IPS-NIHi11 (cell line): Measurements from ENCODE around the gene PATE4.
"Not testable (repeated sequence)": the region's sequence is repeated elsewhere in the genome, so short reads cannot be mapped to it uniquely, and the experiment has no call there.

Experiments used
- DNase-seq: peaks from one replicate; pipeline ENCODE4 v3.0.0; 2012; ENCODE audit warnings: mixed read lengths, low spot score

Gene PATE4

DNA sequence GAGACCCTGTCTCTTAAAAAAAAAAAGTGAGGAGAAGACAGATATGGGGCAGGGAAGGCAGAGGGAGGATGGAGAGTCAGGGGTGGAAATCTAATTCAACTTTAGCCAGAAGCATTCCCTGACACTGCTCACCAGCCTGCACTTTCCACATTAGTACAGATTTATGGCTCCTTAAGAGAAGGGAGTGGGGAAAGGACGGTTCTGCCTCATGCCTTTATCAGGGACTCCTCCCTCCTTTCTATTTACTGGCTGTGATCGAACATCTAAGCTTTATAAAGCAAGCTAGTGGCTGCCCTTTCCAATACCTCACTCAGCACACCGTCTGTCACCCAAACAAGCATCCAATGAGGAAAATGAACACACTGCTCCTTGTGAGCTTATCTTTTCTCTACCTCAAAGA is at the start of gene PATE4:
Gene PATE4, plus strand, starts transcription at position 301 of the 400 bp plus-strand sequence. Its CDS starts 44 bp downstream, at position 345.
- no peak for DNase-seq

- DNase-seq, result no peak
Observed at GRCh38 chr11:125784678-125785077, 48.4 kb upstream of the PATE4 start.

GRCh38 chr11:125787827-125788226 is 45.3 kb upstream of the PATE4 start, which contains the start of gene PATE3:
PATE3 (plus strand) TSS chr11:125788127; CDS start chr11:125788152, 25 bp downstream.
- DNase-seq, result no peak

GRCh38 chr11:125790825-125791224 is 42.3 kb upstream of the PATE4 start:
- no peak for DNase-seq

DNA sequence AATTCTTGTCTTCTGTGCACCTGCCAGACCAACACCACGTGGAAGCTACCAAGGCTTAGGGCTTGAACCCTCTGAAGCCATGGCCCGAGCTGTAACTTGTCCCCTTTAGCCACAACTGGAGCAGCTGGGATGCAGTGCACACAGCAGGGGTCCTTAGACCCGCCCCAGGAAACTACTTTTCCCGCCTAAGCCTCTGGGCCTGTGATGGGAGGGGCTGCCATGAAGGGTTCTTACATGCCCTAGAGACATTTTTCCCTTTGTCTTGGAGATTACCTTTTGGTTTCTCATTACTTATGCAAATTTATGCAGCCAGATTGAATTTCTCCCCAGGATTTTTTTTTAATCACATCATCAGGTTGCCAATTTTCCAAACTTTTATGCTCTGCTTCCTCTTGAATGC is 35.5 kb upstream of the PATE4 start:
- DNase-seq, result no peak

GRCh38 chr11:125799808-125800207 is 33.3 kb upstream of the PATE4 start:
- no peak for DNase-seq

GRCh38 chr11:125802387-125802786 is 30.7 kb upstream of the PATE4 start:
- no peak for DNase-seq

GRCh38 chr11:125807909-125808308 is 25.2 kb upstream of the PATE4 start:
- DNase-seq, result no peak

DNA sequence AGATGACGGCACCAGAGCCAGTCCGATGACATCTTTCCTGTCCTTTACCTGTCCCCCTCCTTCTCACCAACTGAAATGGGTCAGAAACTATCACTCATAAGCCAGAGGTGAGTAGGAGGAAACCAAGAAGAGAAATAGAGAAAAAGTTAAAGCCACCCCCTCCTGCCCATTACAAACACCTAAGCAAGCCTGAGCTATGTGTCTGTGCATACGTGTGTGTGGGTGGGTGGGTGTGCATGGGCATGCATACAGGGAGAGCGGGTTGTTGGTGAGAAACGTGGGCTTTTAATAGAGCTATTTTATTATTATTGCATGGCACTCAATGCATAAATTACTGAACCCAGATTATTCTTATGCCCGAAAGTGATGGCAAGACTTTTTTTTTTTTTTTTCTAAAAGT is 2.6 kb downstream of the PATE4 start:
- no peak for DNase-seq

DNA sequence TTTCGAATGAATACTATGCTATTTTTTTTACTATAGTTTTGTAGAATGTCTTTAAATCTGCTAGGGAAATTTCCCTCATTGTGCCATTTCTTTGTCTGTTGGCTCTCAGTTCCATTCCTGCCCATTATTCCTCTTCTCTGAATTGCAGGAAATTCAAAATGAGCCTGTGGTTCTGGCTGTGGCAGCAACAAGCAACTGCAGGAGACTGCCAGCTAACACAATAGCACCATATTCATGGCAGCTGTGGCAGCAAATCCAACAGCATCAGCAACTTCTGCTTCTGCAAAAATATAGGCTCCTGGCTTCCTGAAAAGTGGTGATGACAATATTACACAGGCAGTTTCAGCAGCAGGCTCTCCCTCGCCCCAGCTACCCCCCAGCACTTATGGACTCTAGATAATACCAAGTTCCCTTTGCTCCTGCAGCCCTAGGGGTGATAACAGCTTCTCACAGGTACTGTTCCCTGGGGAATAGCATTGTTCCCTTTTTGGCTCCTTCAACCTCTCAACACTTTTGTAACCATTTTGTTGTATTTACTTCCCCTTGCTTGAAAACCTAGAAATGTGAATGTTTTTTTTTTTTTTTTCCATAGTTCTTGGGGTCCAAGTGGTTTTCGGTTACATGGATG is 9.3 kb downstream of the PATE4 start:
- DNase-seq, result no peak

DNA sequence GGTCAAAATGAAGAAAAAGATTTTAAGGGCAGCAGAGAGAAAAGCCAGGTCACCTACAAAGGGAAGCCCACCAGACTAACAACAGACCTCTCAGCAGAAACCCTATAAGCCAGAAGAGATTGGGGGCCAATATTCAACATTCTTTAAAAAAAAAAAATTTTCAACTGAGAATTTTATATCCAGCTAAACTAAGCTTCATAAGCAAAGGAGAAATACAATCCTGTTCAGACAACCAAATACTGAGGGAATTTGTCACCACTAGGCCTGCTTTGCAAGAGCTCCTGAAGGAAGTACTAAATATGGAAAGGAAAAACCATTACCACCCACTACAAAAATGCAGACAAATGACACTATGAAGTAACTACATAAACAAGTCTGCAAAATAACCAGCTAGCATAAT is 13.1 kb downstream of the PATE4 start:
- DNase-seq, result no peak

GRCh38 chr11:125857670-125858069 is 24.6 kb downstream of the PATE4 start:
- DNase-seq, result not testable (repeated sequence)

DNA sequence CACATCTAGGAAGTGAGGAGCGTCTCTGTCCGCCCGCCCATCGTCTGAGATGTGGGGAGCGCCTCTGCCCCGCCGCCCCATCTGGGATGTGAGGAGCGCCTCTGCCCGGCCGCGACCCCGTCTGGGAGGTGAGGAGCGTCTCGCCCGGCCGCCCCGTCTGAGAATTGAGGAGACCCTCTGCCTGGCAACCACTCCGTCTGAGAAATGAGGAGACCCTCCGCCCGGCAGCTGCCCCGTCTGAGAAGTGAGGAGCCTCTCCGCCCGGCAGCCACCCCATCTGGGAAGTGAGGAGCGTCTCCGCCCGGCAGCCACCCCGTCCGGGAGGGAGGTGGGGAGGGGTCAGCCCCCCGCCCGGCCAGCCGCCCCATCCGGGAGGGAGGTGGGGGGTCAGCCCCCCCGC is 29.7 kb downstream of the PATE4 start:
- DNase-seq, result not testable (repeated sequence)

- not testable (repeated sequence) for DNase-seq
Observed at GRCh38 chr11:125865354-125865753, 32.2 kb downstream of the PATE4 start.

DNA sequence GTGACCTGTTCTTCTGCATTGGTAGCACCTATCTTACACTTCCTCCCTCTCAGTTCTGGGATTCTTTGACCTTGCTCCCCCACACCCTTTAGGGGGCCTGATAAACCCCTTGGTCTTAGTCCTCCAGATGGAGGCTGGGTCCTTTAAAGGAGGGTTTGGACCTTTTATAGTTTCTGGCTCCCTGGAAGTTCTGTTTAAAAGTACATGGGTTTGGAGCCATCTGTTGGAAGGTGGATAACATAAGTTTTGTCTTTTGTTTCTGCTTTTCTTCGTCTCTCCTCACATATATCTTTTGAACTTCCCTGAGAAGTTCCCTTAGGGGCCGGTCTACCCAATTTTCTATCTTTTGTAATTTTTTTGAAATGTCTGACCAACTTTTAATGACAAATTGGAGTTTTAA is 36.4 kb downstream of the PATE4 start:
- DNase-seq, result no peak

- DNase-seq, result peak; percentile 67
Observed at GRCh38 chr11:125871391-125872137, 38.4 kb downstream of the PATE4 start.

- no peak for DNase-seq
Observed at GRCh38 chr11:125872138-125872491, 39.0 kb downstream of the PATE4 start.

GRCh38 chr11:125873881-125874555 is 40.9 kb downstream of the PATE4 start:
- DNase-seq, result no peak

- DNase-seq, result peak; percentile 63
Observed at GRCh38 chr11:125874556-125875124, 41.5 kb downstream of the PATE4 start.

DNA sequence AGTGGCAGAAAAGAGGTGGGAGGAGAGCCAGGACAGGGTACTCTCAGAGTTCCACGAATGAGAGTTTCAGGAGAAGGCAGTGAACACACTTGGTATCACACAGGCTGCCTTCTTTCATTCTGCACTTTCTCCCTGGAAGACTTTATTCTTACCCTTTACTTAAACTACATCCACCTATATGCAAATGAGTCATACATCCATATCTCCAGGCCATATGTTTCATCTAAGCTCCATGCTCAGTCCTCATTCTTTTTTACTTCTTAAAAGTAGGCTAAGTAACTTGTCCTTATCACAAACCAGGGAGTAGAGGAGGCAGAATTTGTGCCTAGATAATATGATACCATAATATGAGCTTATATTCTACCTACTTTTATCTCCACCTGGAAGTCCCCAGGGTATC is 48.2 kb downstream of the PATE4 start:
- no peak for DNase-seq

DNA sequence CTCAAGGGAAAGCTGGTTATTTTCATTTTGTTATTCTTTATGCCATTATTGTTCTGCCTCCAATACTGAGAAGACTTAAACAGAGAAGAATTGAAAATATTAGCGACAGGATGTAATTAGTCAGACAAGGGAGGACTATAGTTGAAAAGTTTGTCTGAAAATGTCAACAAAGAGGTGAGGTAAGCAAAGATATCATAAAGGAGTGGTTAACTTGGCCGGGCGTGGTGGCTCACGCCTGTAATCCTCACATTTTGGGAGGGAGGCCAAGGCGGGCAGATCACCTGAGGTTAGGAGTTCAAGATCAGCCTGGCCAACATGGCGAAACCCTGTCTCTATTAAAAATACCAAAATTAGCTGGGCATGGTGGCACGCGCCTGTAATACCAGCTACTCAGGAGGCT is 50.3 kb downstream of the PATE4 start:
- DNase-seq, result no peak

DNA sequence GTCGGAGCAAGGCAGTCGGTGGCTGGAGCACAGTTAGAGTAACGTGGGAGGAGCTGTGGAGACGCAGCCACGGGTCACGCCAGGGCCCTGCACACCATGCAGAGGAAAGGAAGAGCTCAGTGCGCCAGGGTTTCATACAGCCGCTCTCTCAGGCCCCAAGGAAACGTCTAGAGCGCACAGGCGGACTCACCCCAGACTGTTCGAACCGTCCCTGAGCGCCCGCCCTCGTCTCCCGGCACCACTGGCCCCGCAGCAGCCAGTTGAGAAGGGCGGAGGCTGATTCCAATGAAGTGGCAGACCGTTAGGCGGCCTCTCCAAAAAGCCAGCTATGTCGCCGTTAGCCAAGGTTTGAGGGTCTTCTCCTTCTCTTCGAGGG is 53.9 kb downstream of the PATE4 start:
- DNase-seq, result no peak
